CD4-positive, alpha-beta T cell (primary cell): ENCODE measurements around the gene ENTPD2. TPM values are rescaled to one million over a fixed set of nuclear protein-coding genes. Genes with fewer than 3 reads are reported as not detected.
A peak's percentile ranks its signal among the peaks of the same experiment; 100 is the strongest.

Experiments used
- ATAC-seq: fragments of 200-7000 bp; cut with Tn5 transposase; one replicate; pipeline ENCODE4 v1.10.0; 2022; ENCODE audit warnings: mild to moderate bottlenecking; ENCODE audit not compliant: poor library complexity
- CTCF ChIA-PET: fragments of 350-600 bp; sonication (Branson Sonifier 250); formaldehyde crosslinking; loops from one replicate; lab custom pipeline; 2021; ENCODE audit warnings: antibody characterized with exemption, inconsistent platforms; lab: Charles Lee
- POLR2A ChIA-PET: fragments of 350-600 bp; sonication (Branson Sonifier 250); formaldehyde crosslinking; loops from one replicate; lab custom pipeline; 2021; ENCODE audit warnings: antibody characterized with exemption, inconsistent platforms; lab: Charles Lee
- DNase-seq, 14 experiments: peaks; one replicate each; pipeline ENCODE4 v3.0.0-alpha.2; 2013 to 2020; ENCODE audit warnings: mixed read lengths in 2 of 14
- H3K27ac ChIP-seq, 2 donors: one replicate each; pipeline versions ENCODE4 v1.5.1 to v1.7.0; 2013; ENCODE audit warnings: low read length in 2 of 2, low read depth in 1 of 2, mild to moderate bottlenecking in 1 of 2
- H3K27me3 ChIP-seq, 2 experiments: 1 replicate in 1 of 2; 2 replicates in 1 of 2; pipeline versions ENCODE4 v1.6.1 to v1.7.0; 2013; ENCODE audit warnings: low read length in 2 of 2, control low read depth in 1 of 2, mild to moderate bottlenecking in 1 of 2, moderate library complexity in 1 of 2; ENCODE audit not compliant: insufficient read depth in 2 of 2, control insufficient read depth in 1 of 2
- H3K36me3 ChIP-seq: one replicate; pipeline ENCODE4 v1.6.1; 2013; ENCODE audit warnings: low read length, control low read depth; ENCODE audit not compliant: insufficient read depth
- H3K4me1 ChIP-seq: one replicate; pipeline ENCODE4 v1.6.1; 2013; ENCODE audit warnings: low read length, control low read depth; ENCODE audit not compliant: insufficient read depth
- H3K4me3 ChIP-seq: one replicate; pipeline ENCODE4 v1.5.1; 2013; ENCODE audit warnings: mild to moderate bottlenecking, low read length, moderate library complexity
- H3K9me3 ChIP-seq, 2 experiments: 1 replicate in 1 of 2; 2 replicates in 1 of 2; pipeline versions ENCODE4 v1.6.1 to v1.7.0; 2013; ENCODE audit warnings: low read length in 2 of 2, mild to moderate bottlenecking in 2 of 2, control low read depth in 1 of 2, moderate library complexity in 1 of 2; ENCODE audit not compliant: control insufficient read depth in 1 of 2, insufficient read depth in 1 of 2
- H3K27ac Mint-ChIP-seq: one replicate; pipeline ENCODE4 v1.8.0; 2020; ENCODE audit warnings: mixed read lengths
- H3K27me3 Mint-ChIP-seq: one replicate; pipeline ENCODE4 v1.8.0; 2021; ENCODE audit warnings: mixed read lengths
- H3K36me3 Mint-ChIP-seq: one replicate; pipeline ENCODE4 v1.8.0; 2021; ENCODE audit warnings: low read depth, mixed read lengths
- H3K4me1 Mint-ChIP-seq: one replicate; pipeline ENCODE4 v1.8.0; 2021; ENCODE audit warnings: low read depth, mixed read lengths
- H3K4me3 Mint-ChIP-seq: one replicate; pipeline ENCODE4 v1.8.0; 2020; ENCODE audit warnings: mild to moderate bottlenecking, mixed read lengths
- H3K9me3 Mint-ChIP-seq: one replicate; pipeline ENCODE4 v1.8.0; 2020; ENCODE audit warnings: mixed read lengths
- CTCF ChIP-seq: fragments of 200-600 bp; IDR thresholded peaks from one replicate; pipeline ENCODE4 v1.8.0; 2022; ENCODE audit warnings: antibody characterized with exemption, mild to moderate bottlenecking
- intact Hi-C, 2 experiments: fragments of 100-400 bp; cut with DNase I in 1 of 2; cut with micrococcal nuclease in 1 of 2; formaldehyde crosslinking; loops; one replicate each; pipeline versions ENCODE4 v1.15.1 to v1.9.0; 2023 to 2025; cut with DNase I, micrococcal nuclease
- total RNA-seq, 174 experiments: library from RNA in 2 of 174; stranded (reverse) in 2 of 174; gene quantifications; one replicate each; pipeline ENCODE4 v1.2.3 and lab custom pipeline; 2021 to 2026

The ENTPD2 gene
- total RNA-seq, 2 experiments from 2014 or later = not detected

GRCh38 chr9:137050570-137050969, 3.3 kb downstream of the ENTPD2 start:
- Histone ChIP-seq H3K27me3 (peaks cover 67 to 69% of the 10 kb centered on the region in 2 experiments), H3K4me1 (peaks cover 39% of the 10 kb centered on the region), H3K27ac (no peak overlapping the region), H3K9me3 (peaks cover 0 to 52% of the 10 kb centered on the region in 2 experiments), H3K4me3 (no peak overlapping the region), H3K36me3 (no peaks in the 10 kb centered on the region)
- no peak for TF ChIP-seq CTCF
- ChIA-PET CTCF (no interaction called here), POLR2A (no interaction called here)
- peaks cover 47% of the 10 kb centered on the region for H3K27me3 Mint-ChIP-seq
- H3K4me3 Mint-ChIP-seq = no peak overlapping the region
- no peaks in the 10 kb centered on the region for H3K9me3 Mint-ChIP-seq
- DNase-seq (no peak), ATAC-seq (no peak)
- H3K27ac Mint-ChIP-seq = no peak overlapping the region
- H3K4me1 Mint-ChIP-seq = no peaks in the 10 kb centered on the region
- H3K36me3 Mint-ChIP-seq = no peaks in the 10 kb centered on the region
- intact Hi-C loops = no loop called here

DNA sequence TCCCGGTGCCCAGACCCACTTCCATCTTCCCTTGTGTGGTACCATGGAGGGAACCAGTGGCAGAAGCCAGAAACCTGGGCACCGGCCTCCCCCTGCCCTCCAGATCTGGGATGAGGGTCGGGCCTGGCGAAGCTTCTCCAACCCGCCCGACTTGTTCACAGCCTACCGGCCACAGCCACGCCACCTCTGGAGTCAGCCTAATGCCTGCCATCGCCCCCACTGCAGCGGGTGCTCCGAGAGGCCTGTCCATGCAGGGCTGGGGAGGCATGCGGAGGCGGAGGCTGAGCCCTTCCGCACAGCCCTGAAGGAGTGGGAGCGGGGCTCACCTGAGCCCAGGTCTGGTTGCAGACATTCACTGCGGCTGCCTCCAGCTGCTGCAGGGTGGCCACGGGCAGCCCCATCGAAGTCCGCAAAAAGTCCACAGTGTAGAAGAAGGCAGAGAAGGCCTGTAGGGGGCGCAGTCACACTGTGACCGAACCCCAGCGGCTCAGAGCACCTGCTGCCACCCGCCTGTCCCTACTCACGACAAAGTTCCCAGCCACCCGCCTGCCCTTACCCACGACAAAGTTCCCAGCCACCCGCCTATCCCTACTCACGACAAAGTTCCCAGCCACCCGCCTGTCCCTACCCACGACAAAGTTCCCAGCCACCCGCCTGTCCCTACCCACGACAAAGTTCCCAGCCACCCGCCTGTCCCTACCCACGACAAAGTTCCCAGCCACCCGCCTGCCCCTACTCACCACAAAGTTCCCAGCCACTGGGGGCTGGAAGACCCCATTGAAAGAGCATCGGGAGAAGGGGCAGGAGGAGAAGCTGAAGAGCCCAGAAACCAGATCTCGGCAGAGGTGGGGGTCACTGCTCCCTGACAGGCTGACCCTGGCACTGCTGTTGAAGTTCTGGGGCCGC, 4.1 kb downstream of the ENTPD2 start:
- no peaks in the 10 kb centered on the region for H3K4me1 Mint-ChIP-seq
- no peak overlapping the region for H3K27ac Mint-ChIP-seq
- TF ChIP-seq CTCF = peak; percentile 24
- DNase-seq = peak in 11 of 14 experiments; percentile 26 to 78 (median 50)
- peaks cover 71 to 75% of the 10 kb centered on the region in 2 experiments for H3K27me3 ChIP-seq
- H3K36me3 Mint-ChIP-seq = no peaks in the 10 kb centered on the region
- H3K4me3 Mint-ChIP-seq = peak overlapping the region; percentile 45
- H3K27me3 Mint-ChIP-seq = peaks cover 53% of the 10 kb centered on the region
- no peak overlapping the region for H3K27ac ChIP-seq
- intact Hi-C loops = loop anchor here in 1 of 2 experiments (5.0 kb wide), 1 partner anchor 178 kb away; the partner anchor contains the start of genes CYSRT1 and RNF224
- ChIA-PET POLR2A (no interaction called here), CTCF (interaction anchor here (1.1 to 1.2 kb wide), 2 partner anchors 14 to 15 kb away, joined by 3 to 4 read pairs; no protein-coding TSS in a partner anchor)
- no peaks in the 10 kb centered on the region for H3K36me3 ChIP-seq
- no peaks in the 10 kb centered on the region for H3K9me3 Mint-ChIP-seq
- ATAC-seq = peak; percentile 40
- H3K4me1 ChIP-seq = peaks cover 47% of the 10 kb centered on the region
- H3K4me3 ChIP-seq = no peak overlapping the region
- peaks cover 0 to 52% of the 10 kb centered on the region in 2 experiments for H3K9me3 ChIP-seq

- no peak overlapping the region for H3K27ac Mint-ChIP-seq
- H3K4me1 ChIP-seq = peaks cover 51% of the 10 kb centered on the region
Observed at GRCh38 chr9:137048655-137049543, 5.0 kb downstream of the ENTPD2 start.

More at GRCh38 chr9:137048655-137049543, 5.0 kb downstream of the ENTPD2 start:
- ATAC-seq (no peak), DNase-seq (no peak)
- Mint-ChIP-seq H3K27me3 (peaks cover 56% of the 10 kb centered on the region), H3K36me3 (no peaks in the 10 kb centered on the region), H3K4me3 (no peak overlapping the region), H3K4me1 (no peaks in the 10 kb centered on the region), H3K9me3 (no peaks in the 10 kb centered on the region)
- Histone ChIP-seq H3K36me3 (no peaks in the 10 kb centered on the region), H3K27me3 (peaks cover 77 to 83% of the 10 kb centered on the region in 2 experiments), H3K9me3 (peaks cover 0 to 61% of the 10 kb centered on the region in 2 experiments), H3K27ac (no peak overlapping the region), H3K4me3 (no peak overlapping the region)
- TF ChIP-seq CTCF = no peak
- ChIA-PET POLR2A (no interaction called here), CTCF (interaction anchor here (1.1 to 1.2 kb wide), 2 partner anchors 14 to 15 kb away, joined by 3 to 4 read pairs; no protein-coding TSS in a partner anchor)
- intact Hi-C loops = loop anchor here in 1 of 2 experiments (5.0 kb wide), 1 partner anchor 178 kb away; the partner anchor contains the start of genes CYSRT1 and RNF224
